ENCODE data around the gene ISOC2.
A peak's percentile ranks its signal among the peaks of the same experiment; 100 is the strongest.

ISOC2 gene

DNA sequence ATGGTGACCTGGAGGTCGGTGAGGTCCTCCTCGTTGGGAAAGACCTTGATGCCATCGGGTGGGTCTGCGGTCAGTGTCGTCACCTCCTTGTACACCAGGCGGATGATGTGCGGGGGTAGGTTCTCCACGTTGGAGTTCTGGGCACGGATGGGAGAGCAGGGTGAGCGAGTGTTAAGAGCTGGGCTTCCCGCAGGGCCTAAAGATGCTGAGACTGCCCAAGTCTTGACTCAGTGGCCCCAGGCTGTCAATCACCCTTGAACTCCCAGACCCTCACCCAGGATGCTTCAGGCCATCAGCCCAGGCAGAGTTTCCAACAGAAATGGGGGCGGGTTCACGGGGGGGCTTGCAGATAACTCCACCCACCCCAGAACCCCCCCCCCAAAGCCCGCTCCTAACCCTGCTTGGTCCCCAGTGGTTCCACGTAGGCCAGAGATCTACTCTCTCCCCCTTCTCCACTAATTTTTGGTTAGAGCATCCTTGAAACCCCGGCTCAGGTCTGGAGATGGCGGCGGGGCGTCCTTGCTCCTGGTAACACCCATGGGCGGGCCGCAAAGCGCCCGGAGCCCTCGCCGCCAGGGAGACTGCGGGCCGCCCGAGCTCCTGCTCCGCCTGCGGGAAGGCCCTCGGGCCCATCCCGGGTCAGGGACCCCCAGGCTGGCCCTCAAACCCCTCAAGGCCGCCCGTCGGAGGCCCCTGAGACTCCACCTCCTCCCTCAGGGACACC, 54.5 kb downstream of the ISOC2 start:
- TF ChIP-seq, protein P1, sequence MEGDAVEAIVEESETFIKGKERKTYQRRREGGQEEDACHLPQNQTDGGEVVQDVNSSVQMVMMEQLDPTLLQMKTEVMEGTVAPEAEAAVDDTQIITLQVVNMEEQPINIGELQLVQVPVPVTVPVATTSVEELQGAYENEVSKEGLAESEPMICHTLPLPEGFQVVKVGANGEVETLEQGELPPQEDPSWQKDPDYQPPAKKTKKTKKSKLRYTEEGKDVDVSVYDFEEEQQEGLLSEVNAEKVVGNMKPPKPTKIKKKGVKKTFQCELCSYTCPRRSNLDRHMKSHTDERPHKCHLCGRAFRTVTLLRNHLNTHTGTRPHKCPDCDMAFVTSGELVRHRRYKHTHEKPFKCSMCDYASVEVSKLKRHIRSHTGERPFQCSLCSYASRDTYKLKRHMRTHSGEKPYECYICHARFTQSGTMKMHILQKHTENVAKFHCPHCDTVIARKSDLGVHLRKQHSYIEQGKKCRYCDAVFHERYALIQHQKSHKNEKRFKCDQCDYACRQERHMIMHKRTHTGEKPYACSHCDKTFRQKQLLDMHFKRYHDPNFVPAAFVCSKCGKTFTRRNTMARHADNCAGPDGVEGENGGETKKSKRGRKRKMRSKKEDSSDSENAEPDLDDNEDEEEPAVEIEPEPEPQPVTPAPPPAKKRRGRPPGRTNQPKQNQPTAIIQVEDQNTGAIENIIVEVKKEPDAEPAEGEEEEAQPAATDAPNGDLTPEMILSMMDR (IDR thresholded peaks at IDR 0.05; ENCODE audit: control insufficient read depth, insufficient read depth, low read depth, low read length, missing control alignments), result no peak
- DNase-seq (ENCODE audit: low read depth), result no peak
- H3K4me3 ChIP-seq (ENCODE audit: control insufficient read depth, low read depth, low read length), result peak overlapping the region; percentile 80

DNA sequence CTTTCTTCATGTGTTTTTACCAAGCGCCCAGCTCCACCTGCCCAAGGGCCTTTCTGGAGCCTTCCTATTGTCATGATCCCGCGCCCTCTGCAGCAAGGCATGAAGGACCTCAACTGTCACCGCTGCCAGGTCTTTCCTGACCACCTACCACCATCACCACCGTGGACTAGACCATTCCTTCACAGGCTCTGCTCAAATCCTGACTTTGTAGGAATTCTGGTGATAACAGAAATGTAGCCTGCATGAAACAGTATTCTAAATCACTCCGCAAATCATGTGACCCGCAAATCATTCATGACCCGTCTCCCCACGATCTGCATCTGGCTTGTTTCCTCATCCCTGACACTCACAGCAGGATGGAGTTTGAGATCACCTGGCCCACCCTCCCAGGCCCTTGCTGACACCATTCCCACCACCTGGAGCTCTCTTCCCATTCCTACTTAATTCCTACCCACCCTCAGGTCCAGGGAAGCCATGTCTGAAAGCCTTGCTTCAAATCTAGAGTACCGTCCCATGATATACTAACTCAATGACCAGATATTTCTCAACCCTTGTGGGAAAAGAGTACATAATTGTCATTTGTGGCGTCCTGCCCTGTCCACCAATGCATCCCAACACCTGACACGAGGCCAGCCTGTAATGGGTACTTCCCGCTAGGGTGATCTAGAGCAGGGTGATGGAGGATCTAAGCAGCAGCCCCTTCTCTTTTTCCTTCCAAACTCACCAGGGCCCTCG, 55.2 kb downstream of the ISOC2 start:
- DNase-seq (ENCODE audit: low read depth), result no peak
- peak overlapping the region; percentile 80 for H3K4me3 ChIP-seq (ENCODE audit: control insufficient read depth, low read depth, low read length)
- TF ChIP-seq, protein P1 (IDR thresholded peaks at IDR 0.05; ENCODE audit: control insufficient read depth, insufficient read depth, low read depth, low read length, missing control alignments), result no peak

DNA sequence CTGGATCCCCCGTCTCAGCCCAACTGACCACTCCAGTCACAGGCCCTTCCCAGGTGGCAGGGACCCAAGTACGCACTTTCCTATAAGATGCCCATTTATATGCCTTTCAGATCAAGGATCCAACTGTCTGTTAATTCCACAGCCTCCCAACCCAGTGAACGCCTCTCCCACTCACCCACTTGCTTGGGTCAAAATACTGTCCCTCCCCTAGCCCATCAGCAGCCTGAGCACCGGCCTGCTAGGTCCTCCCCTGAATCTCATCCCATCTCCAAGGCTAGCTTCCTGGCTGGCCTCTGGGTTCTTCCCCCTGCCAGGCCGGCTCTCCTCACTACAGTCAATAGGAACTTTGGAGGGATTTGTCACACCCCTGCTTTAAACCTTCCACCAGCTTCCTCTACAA, 55.8 kb downstream of the ISOC2 start:
- TF ChIP-seq, protein P1 (IDR thresholded peaks at IDR 0.05; ENCODE audit: control insufficient read depth, insufficient read depth, low read depth, low read length, missing control alignments), result no peak
- DNase-seq (ENCODE audit: low read depth), result no peak
- H3K4me3 ChIP-seq (ENCODE audit: control insufficient read depth, low read depth, low read length), result peak overlapping the region; percentile 80
